ENCODE results near the gene RASSF10. TPM values are rescaled to one million over a fixed set of nuclear protein-coding genes. Genes with fewer than 3 reads are reported as not detected.

RASSF10 gene
- total and polyA plus RNA-seq, 2 donors (not counting 1 experiment from before 2014, with no cell fraction given), result not detected

DNA sequence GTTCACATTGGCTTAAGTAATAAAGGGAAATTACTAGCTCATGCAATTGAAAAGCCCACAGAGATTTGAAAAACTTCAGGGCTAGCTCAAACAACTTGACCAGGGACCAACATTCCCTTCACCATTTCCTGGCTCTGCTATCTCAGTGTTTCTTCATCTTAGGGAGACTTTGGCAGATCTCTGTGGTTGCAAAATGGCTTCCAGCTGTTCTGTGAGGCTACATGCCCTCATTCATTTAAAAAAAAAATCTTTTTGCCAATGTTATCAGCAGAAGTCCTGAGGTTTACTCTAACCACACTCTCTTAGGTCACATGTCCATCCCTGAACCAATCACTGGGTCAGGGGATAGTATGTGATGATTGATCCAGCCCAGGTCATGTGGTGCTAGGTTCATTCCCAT lies 13.9 kb upstream of the RASSF10 start:
- TF ChIP-seq EZH2 (IDR thresholded peaks at IDR 0.05; ENCODE audit: borderline replicate concordance, insufficient read depth, low read depth, low read length, poor library complexity, severe bottlenecking), result no peak
- TF ChIP-seq, protein P1, sequence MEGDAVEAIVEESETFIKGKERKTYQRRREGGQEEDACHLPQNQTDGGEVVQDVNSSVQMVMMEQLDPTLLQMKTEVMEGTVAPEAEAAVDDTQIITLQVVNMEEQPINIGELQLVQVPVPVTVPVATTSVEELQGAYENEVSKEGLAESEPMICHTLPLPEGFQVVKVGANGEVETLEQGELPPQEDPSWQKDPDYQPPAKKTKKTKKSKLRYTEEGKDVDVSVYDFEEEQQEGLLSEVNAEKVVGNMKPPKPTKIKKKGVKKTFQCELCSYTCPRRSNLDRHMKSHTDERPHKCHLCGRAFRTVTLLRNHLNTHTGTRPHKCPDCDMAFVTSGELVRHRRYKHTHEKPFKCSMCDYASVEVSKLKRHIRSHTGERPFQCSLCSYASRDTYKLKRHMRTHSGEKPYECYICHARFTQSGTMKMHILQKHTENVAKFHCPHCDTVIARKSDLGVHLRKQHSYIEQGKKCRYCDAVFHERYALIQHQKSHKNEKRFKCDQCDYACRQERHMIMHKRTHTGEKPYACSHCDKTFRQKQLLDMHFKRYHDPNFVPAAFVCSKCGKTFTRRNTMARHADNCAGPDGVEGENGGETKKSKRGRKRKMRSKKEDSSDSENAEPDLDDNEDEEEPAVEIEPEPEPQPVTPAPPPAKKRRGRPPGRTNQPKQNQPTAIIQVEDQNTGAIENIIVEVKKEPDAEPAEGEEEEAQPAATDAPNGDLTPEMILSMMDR (IDR thresholded peaks at IDR 0.05), result no peak
- CTCF ChIA-PET, result no interaction called here
- no peaks in the 10 kb centered on the region for H3K4me1 ChIP-seq (ENCODE audit: control insufficient read depth in 2 of 2, insufficient read depth in 2 of 2, low read length in 2 of 2)
- POLR2A ChIA-PET, result no interaction called here
- Mint-ChIP-seq H3K4me1 (no peaks in the 10 kb centered on the region), H3K27ac (no peak overlapping the region), H3K4me3 (no peak overlapping the region), H3K9me3 (ENCODE audit: insufficient read depth) (peaks cover 3% of the 10 kb centered on the region), H3K27me3 (peaks cover 2% of the 10 kb centered on the region)
- no peak for ATAC-seq (ENCODE audit: low read depth)
- no peak for DNase-seq
- no peaks in the 10 kb centered on the region for H3K9me3 ChIP-seq (ENCODE audit: control extremely low read depth in 1 of 3, control insufficient read depth in 2 of 3, insufficient read depth in 1 of 3, low read length in 2 of 3)
- intact Hi-C loops (cut with micrococcal nuclease), result no loop called here
- H4K20me1 ChIP-seq (ENCODE audit: control insufficient read depth, insufficient read depth, low read length, poor library complexity, severe bottlenecking), result no peaks in the 10 kb centered on the region
- H3K36me3 ChIP-seq (replicated peaks in 1 of 2; ENCODE audit: control extremely low read depth in 1 of 2, control insufficient read depth in 1 of 2, extremely low read depth in 1 of 2, insufficient read depth in 2 of 2, low read length in 1 of 2), result no peaks in the 10 kb centered on the region
- no peak overlapping the region for H3K4me3 ChIP-seq (ENCODE audit: control extremely low read depth in 1 of 5, extremely low read depth in 1 of 5, insufficient read depth in 1 of 5, low read depth in 2 of 5, low read length in 4 of 5)
- no peaks in the 10 kb centered on the region for H3K79me2 ChIP-seq (ENCODE audit: control insufficient read depth, insufficient read depth, low read length)
- no peak overlapping the region for H3K4me2 ChIP-seq (replicated peaks; ENCODE audit: low read depth, low read length, poor library complexity, severe bottlenecking)
- H2AFZ ChIP-seq (ENCODE audit: insufficient read depth, low read depth, low read length, poor library complexity, severe bottlenecking), result no peak overlapping the region
- no peak overlapping the region for H3K27ac ChIP-seq (ENCODE audit: low read length in 2 of 2)
- no peaks in the 10 kb centered on the region for H3K27me3 ChIP-seq (replicated peaks in 1 of 4; ENCODE audit: control extremely low read depth in 1 of 4, control insufficient read depth in 3 of 4, insufficient read depth in 4 of 4, low read length in 3 of 4)
- H3K9ac ChIP-seq (ENCODE audit: low read length), result no peak overlapping the region

DNA sequence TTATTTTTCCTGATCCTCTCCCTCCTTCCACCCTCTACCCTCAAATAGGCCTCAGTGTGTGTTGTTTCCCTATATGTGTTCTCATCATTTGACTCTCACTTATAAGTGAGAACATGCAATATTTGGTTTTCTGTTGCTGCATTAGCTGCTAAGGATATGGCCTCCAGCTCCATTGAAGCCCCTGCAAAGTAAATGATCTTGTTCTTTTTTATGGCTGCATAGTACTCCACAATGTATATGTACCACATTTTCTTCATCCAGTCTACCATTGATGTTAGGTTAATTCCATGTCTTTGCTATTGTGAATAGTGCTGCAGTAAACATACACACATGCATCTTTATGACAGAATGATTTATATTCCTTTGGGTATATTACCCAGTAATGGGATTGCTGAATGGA lies 13.3 kb upstream of the RASSF10 start:
- no peak overlapping the region for H3K27ac ChIP-seq (ENCODE audit: low read length in 2 of 2)
- no peak for ATAC-seq (ENCODE audit: low read depth)
- H3K4me3 Mint-ChIP-seq, result no peak overlapping the region
- no peaks in the 10 kb centered on the region for H3K79me2 ChIP-seq (ENCODE audit: control insufficient read depth, insufficient read depth, low read length)
- ChIA-PET POLR2A (no interaction called here), CTCF (no interaction called here)
- H3K36me3 ChIP-seq (replicated peaks in 1 of 2; ENCODE audit: control extremely low read depth in 1 of 2, control insufficient read depth in 1 of 2, extremely low read depth in 1 of 2, insufficient read depth in 2 of 2, low read length in 1 of 2), result no peaks in the 10 kb centered on the region
- H3K4me2 ChIP-seq (replicated peaks; ENCODE audit: low read depth, low read length, poor library complexity, severe bottlenecking), result no peak overlapping the region
- no peak overlapping the region for H3K27ac Mint-ChIP-seq
- H3K9me3 ChIP-seq (ENCODE audit: control extremely low read depth in 1 of 3, control insufficient read depth in 2 of 3, insufficient read depth in 1 of 3, low read length in 2 of 3), result no peaks in the 10 kb centered on the region
- TF ChIP-seq, protein P1 (IDR thresholded peaks at IDR 0.05), result no peak
- TF ChIP-seq EZH2 (IDR thresholded peaks at IDR 0.05; ENCODE audit: borderline replicate concordance, insufficient read depth, low read depth, low read length, poor library complexity, severe bottlenecking), result no peak
- H3K27me3 ChIP-seq (replicated peaks in 1 of 4; ENCODE audit: control extremely low read depth in 1 of 4, control insufficient read depth in 3 of 4, insufficient read depth in 4 of 4, low read length in 3 of 4), result no peaks in the 10 kb centered on the region
- no peak overlapping the region for H2AFZ ChIP-seq (ENCODE audit: insufficient read depth, low read depth, low read length, poor library complexity, severe bottlenecking)
- peaks cover 3% of the 10 kb centered on the region for H3K9me3 Mint-ChIP-seq (ENCODE audit: insufficient read depth)
- H3K4me3 ChIP-seq (ENCODE audit: control extremely low read depth in 1 of 5, extremely low read depth in 1 of 5, insufficient read depth in 1 of 5, low read depth in 2 of 5, low read length in 4 of 5), result no peak overlapping the region
- intact Hi-C loops (cut with micrococcal nuclease), result no loop called here
- peaks cover 2% of the 10 kb centered on the region for H3K27me3 Mint-ChIP-seq
- H4K20me1 ChIP-seq (ENCODE audit: control insufficient read depth, insufficient read depth, low read length, poor library complexity, severe bottlenecking), result no peaks in the 10 kb centered on the region
- no peaks in the 10 kb centered on the region for H3K4me1 ChIP-seq (ENCODE audit: control insufficient read depth in 2 of 2, insufficient read depth in 2 of 2, low read length in 2 of 2)
- DNase-seq, result no peak
- no peaks in the 10 kb centered on the region for H3K4me1 Mint-ChIP-seq
- H3K9ac ChIP-seq (ENCODE audit: low read length), result no peak overlapping the region

All from B cell (primary cell).